Neuronal stem cell (in vitro differentiated cells): ENCODE measurements around the gene SOX5.

ENCODE experiments used
- DNase-seq: peaks from one replicate; pipeline ENCODE4 v3.0.0-alpha.2; 2013; ENCODE audit warnings: low spot score
- H2AFZ ChIP-seq: one replicate; pipeline ENCODE4 v1.6.1; 2013; ENCODE audit warnings: mild to moderate bottlenecking, low read length, inconsistent platforms
- H2AK5ac ChIP-seq: 2 replicates; pipeline ENCODE4 v1.6.1; 2013; ENCODE audit warnings: low read depth, mild to moderate bottlenecking, inconsistent platforms, low read length, moderate library complexity, mixed read lengths
- H2BK120ac ChIP-seq: 2 replicates; pipeline ENCODE4 v1.6.1; 2013; ENCODE audit warnings: low read depth, mild to moderate bottlenecking, inconsistent platforms, low read length, moderate library complexity, mixed read lengths
- H2BK12ac ChIP-seq: one replicate; pipeline ENCODE4 v1.6.1; 2013; ENCODE audit warnings: low read length, inconsistent platforms
- H2BK15ac ChIP-seq: 2 replicates; pipeline ENCODE4 v1.6.1; 2013; ENCODE audit warnings: mild to moderate bottlenecking, low read length, inconsistent platforms, mixed read lengths
- H2BK5ac ChIP-seq: one replicate; pipeline ENCODE4 v1.6.1; 2013; ENCODE audit warnings: inconsistent platforms, mild to moderate bottlenecking, low read length, moderate library complexity
- H3K14ac ChIP-seq: one replicate; pipeline ENCODE4 v1.6.1; 2013; ENCODE audit warnings: low read length, inconsistent platforms
- H3K18ac ChIP-seq: 2 replicates; pipeline ENCODE4 v1.6.1; 2013; ENCODE audit warnings: low read length, inconsistent platforms
- H3K23ac ChIP-seq: 2 replicates; pipeline ENCODE4 v1.6.1; 2013; ENCODE audit warnings: low read depth, mild to moderate bottlenecking, mixed read lengths, low read length, inconsistent platforms; ENCODE audit not compliant: poor library complexity
- H3K27ac ChIP-seq: replicated peaks from 3 replicates; pipeline ENCODE4 v1.5.1; 2013; ENCODE audit warnings: low read length, inconsistent platforms
- H3K27me3 ChIP-seq, 3 experiments: 2 replicates each; pipeline ENCODE4 v1.6.1; 2013; ENCODE audit warnings: low read length in 3 of 3, mild to moderate bottlenecking in 2 of 3, inconsistent platforms in 1 of 3, low read depth in 1 of 3, mixed read lengths in 1 of 3, moderate library complexity in 1 of 3; ENCODE audit not compliant: control insufficient read depth in 3 of 3, insufficient read depth in 3 of 3
- H3K36me3 ChIP-seq, 2 donors: replicated peaks in 1 of 2; 2 replicates each; pipeline ENCODE4 v1.6.1; 2013; ENCODE audit warnings: low read length in 2 of 2; ENCODE audit not compliant: control insufficient read depth in 2 of 2, insufficient read depth in 2 of 2
- H3K4ac ChIP-seq: 2 replicates; pipeline ENCODE4 v1.6.1; 2013; ENCODE audit warnings: inconsistent platforms, mild to moderate bottlenecking, low read length, moderate library complexity
- H3K4me1 ChIP-seq, 2 donors: 1 replicate in 1 of 2; 2 replicates in 1 of 2; pipeline ENCODE4 v1.6.1; 2013; ENCODE audit warnings: low read length in 2 of 2, low read depth in 1 of 2; ENCODE audit not compliant: control insufficient read depth in 2 of 2, insufficient read depth in 1 of 2
- H3K4me2 ChIP-seq: one replicate; pipeline ENCODE4 v1.6.1; 2013; ENCODE audit warnings: mild to moderate bottlenecking, low read length, inconsistent platforms; ENCODE audit not compliant: insufficient read depth, poor library complexity, severe bottlenecking
- H3K4me3 ChIP-seq, 2 donors: 2 replicates each; pipeline ENCODE4 v1.5.1; 2013; ENCODE audit warnings: low read length in 2 of 2, mild to moderate bottlenecking in 2 of 2, inconsistent platforms in 1 of 2, moderate library complexity in 1 of 2
- H3K79me1 ChIP-seq: one replicate; pipeline ENCODE4 v1.6.1; 2013; ENCODE audit warnings: low read depth, mild to moderate bottlenecking, inconsistent platforms, low read length, moderate library complexity
- H3K9ac ChIP-seq: one replicate; pipeline ENCODE4 v1.6.1; 2013; ENCODE audit warnings: mild to moderate bottlenecking, low read depth, low read length, inconsistent platforms; ENCODE audit not compliant: poor library complexity
- H3K9me3 ChIP-seq, 2 donors: replicated peaks in 1 of 2; 2 replicates each; pipeline versions ENCODE3 to v1.6.1; 2013; ENCODE audit warnings: low read length in 2 of 2, mild to moderate bottlenecking in 2 of 2, inconsistent platforms in 1 of 2, low read depth in 1 of 2, mixed read lengths in 1 of 2, moderate library complexity in 1 of 2; ENCODE audit not compliant: control insufficient read depth in 2 of 2, insufficient read depth in 1 of 2
- H4K8ac ChIP-seq: one replicate; pipeline ENCODE4 v1.6.1; 2013; ENCODE audit warnings: low read depth, mild to moderate bottlenecking, inconsistent platforms, low read length, moderate library complexity
- H4K91ac ChIP-seq: one replicate; pipeline ENCODE4 v1.6.1; 2013; ENCODE audit warnings: low read length, low read depth, mild to moderate bottlenecking, inconsistent platforms; ENCODE audit not compliant: poor library complexity
- WGBS, 2 donors: extraction: QIAGEN DNeasy Blood & Tissue Kit; methylation state at CpG; one replicate each; pipeline ENCODE4 v1.1.7; 2013; ENCODE audit warnings: missing lambda C conversion rate in 2 of 2, mixed read lengths in 1 of 2; ENCODE audit not compliant: insufficient read length in 2 of 2, insufficient replicate concordance in 1 of 2; ENCODE audit errors: extremely low coverage in 2 of 2; 5-methylcytosine and 5-hydroxymethylcytosine counted together

Gene SOX5

DNA sequence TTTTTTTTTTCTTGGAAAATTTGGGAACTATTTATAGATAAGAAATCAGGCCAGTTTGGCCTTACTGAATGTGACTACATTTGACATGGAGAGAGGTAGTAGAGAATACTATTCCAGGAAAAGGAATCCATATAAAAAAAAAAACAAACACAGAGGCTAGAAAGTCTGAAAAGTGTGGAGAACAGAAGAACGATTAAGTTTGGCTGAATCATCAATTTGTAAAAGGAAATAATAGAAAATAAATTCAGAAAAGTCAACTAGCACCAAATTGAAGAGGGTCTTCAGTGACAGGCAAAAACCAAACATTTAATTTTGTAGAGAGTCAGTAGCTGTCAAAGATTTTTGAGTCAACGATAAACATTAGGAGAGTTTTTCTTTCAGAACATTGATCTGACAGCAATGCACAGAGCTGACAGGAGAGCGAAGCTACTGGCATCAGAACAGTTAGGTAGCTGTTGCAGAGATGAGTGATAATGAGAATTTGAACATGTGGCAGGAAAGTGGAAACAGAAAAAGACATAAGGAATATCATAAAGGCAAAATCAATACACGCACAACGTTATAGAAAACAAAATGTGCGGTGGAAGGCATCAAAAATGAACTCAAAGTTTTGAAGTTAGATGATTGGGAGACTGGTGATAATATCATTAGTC, 241.2 kb downstream of the SOX5 start:
- Histone ChIP-seq H2BK120ac (no peak overlapping the region), H4K8ac (no peak overlapping the region), H2AFZ (no peak overlapping the region), H3K4me1 (peaks cover 0 to 8% of the 10 kb centered on the region in 2 donors), H3K9me3 (no peaks in the 10 kb centered on the region), H2BK12ac (no peak overlapping the region), H3K79me1 (no peaks in the 10 kb centered on the region), H3K23ac (no peak overlapping the region), H2BK15ac (no peak overlapping the region), H3K18ac (no peak overlapping the region), H3K36me3 (no peaks in the 10 kb centered on the region), H3K27ac (no peak overlapping the region), H3K4me3 (no peak overlapping the region), H3K4ac (no peak overlapping the region), H4K91ac (no peak overlapping the region), H2BK5ac (no peak overlapping the region), H2AK5ac (no peak overlapping the region), H3K14ac (no peak overlapping the region), H3K27me3 (no peaks in the 10 kb centered on the region), H3K9ac (no peak overlapping the region), H3K4me2 (no peak overlapping the region)
- no peak for DNase-seq
- WGBS, 2 donors: no CpG with 5 or more reads among the region's 6 CpGs

- Histone ChIP-seq H3K27me3 (no peaks in the 10 kb centered on the region), H2AK5ac (no peak overlapping the region), H3K23ac (no peak overlapping the region), H3K36me3 (no peaks in the 10 kb centered on the region), H3K79me1 (no peaks in the 10 kb centered on the region), H3K18ac (no peak overlapping the region), H4K8ac (no peak overlapping the region), H3K4me2 (no peak overlapping the region), H2BK5ac (no peak overlapping the region), H3K9ac (no peak overlapping the region), H2BK15ac (no peak overlapping the region), H2BK120ac (no peak overlapping the region), H3K4me1 (peaks cover 4 to 8% of the 10 kb centered on the region in 2 donors), H4K91ac (no peak overlapping the region), H3K4ac (no peak overlapping the region), H3K27ac (peak overlapping the region; percentile 16), H3K9me3 (no peaks in the 10 kb centered on the region), H2AFZ (no peak overlapping the region), H3K4me3 (no peak overlapping the region), H3K14ac (no peak overlapping the region), H2BK12ac (no peak overlapping the region)
- WGBS, 2 donors: no CpG with 5 or more reads among the region's 5 CpGs
- no peak for DNase-seq
Observed at GRCh38 chr12:23707270-23707669, 242.2 kb downstream of the SOX5 start.

GRCh38 chr12:23704992-23705943, 244.2 kb downstream of the SOX5 start:
- no peak overlapping the region for H4K8ac ChIP-seq
- no peak overlapping the region for H2AK5ac ChIP-seq
- no peak overlapping the region for H4K91ac ChIP-seq
- H3K79me1 ChIP-seq: no peaks in the 10 kb centered on the region
- H3K14ac ChIP-seq: no peak overlapping the region
- no peak overlapping the region for H3K27ac ChIP-seq
- no peaks in the 10 kb centered on the region for H3K36me3 ChIP-seq
- H2AFZ ChIP-seq: no peak overlapping the region
- no CpG with 5 or more reads among the region's 6 CpGs for WGBS, 2 donors
- H3K18ac ChIP-seq: no peak overlapping the region
- no peak overlapping the region for H2BK5ac ChIP-seq
- no peak overlapping the region for H3K23ac ChIP-seq
- no peak overlapping the region for H3K4me2 ChIP-seq
- no peak overlapping the region for H2BK15ac ChIP-seq
- DNase-seq: no peak
- no peak overlapping the region for H2BK120ac ChIP-seq
- no peak overlapping the region for H2BK12ac ChIP-seq
- peaks cover 4 to 8% of the 10 kb centered on the region in 2 donors for H3K4me1 ChIP-seq
- H3K27me3 ChIP-seq: no peaks in the 10 kb centered on the region
- no peak overlapping the region for H3K9ac ChIP-seq
- H3K9me3 ChIP-seq: no peaks in the 10 kb centered on the region
- H3K4me3 ChIP-seq: no peak overlapping the region
- H3K4ac ChIP-seq: no peak overlapping the region

DNA sequence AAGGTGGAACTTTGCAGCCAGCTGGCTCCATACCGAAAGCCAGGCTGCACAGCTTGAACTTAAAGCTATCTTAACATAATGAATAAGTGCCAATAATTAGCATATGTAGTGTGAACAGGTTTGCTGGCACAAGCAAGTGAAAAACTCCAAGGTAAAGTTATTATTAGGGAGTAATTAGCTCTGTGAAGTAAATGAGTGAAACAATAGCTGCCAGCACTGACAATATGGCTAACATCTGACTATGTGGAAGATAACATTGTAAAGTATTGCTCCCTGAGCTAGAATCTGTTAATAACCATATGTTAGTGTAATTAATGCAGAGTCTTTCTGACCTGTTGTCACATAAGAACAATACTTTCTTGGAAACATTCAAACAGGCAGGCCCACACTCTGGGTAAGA, 246.4 kb downstream of the SOX5 start:
- Histone ChIP-seq H2AK5ac (no peak overlapping the region), H3K27ac (no peak overlapping the region), H4K91ac (no peak overlapping the region), H3K4me3 (no peak overlapping the region), H2BK12ac (no peak overlapping the region), H4K8ac (no peak overlapping the region), H2AFZ (no peak overlapping the region), H3K14ac (no peak overlapping the region), H3K4ac (no peak overlapping the region), H3K79me1 (no peaks in the 10 kb centered on the region), H3K27me3 (no peaks in the 10 kb centered on the region), H3K18ac (no peak overlapping the region), H3K9ac (no peak overlapping the region), H3K36me3 (no peaks in the 10 kb centered on the region), H3K4me2 (no peak overlapping the region), H3K9me3 (no peaks in the 10 kb centered on the region), H2BK120ac (no peak overlapping the region), H3K4me1 (peaks cover 4 to 8% of the 10 kb centered on the region in 2 donors), H3K23ac (no peak overlapping the region), H2BK5ac (no peak overlapping the region), H2BK15ac (no peak overlapping the region)
- no CpG with 5 or more reads among the region's 1 CpG for WGBS, 2 donors
- no peak for DNase-seq
